HCT116 (cell line): ENCODE data around the gene VPS37D.

Source experiments
- EZH2phosphoT487 ChIP-seq: fragments of 200-600 bp; IDR thresholded peaks from 2 replicates; pipeline ENCODE4 v1.6.1; 2018; ENCODE audit warnings: antibody characterized with exemption, borderline replicate concordance
- MAX ChIP-seq: IDR thresholded peaks from 2 replicates; pipeline ENCODE4 v1.6.1; 2012
- POLR2A ChIP-seq: IDR thresholded peaks from 2 replicates; pipeline ENCODE4 v1.7.0; 2011; ENCODE audit warnings: borderline replicate concordance; ENCODE audit not compliant: insufficient read depth, insufficient read length; ENCODE audit errors: extremely low read depth
- POLR2AphosphoS5 ChIP-seq: IDR thresholded peaks from 2 replicates; pipeline ENCODE4 v1.6.1; 2011; ENCODE audit warnings: mild to moderate bottlenecking, low read depth, low read length, moderate library complexity
- RAD21 ChIP-seq: IDR thresholded peaks from 2 replicates; pipeline ENCODE4 v1.6.1; 2012; ENCODE audit warnings: low read depth, mild to moderate bottlenecking
- SP1 ChIP-seq: IDR thresholded peaks from 2 replicates; pipeline ENCODE4 v1.6.1; 2012; ENCODE audit warnings: low read depth
- SRF ChIP-seq: IDR thresholded peaks from 2 replicates; pipeline ENCODE4 v1.6.1; 2012; ENCODE audit warnings: low read depth
- ZNF274 ChIP-seq: fragments of 200-500 bp; sonication (Bioruptor generic); IDR thresholded peaks from 2 replicates; pipeline ENCODE4 v1.6.1; 2014; ENCODE audit warnings: mild to moderate bottlenecking, low read depth, low read length, inconsistent platforms
- TF ChIP-seq, protein P1 (sequence below), 3 experiments: fragments of 200-600 bp in 1 of 3; sonication (generic) in 1 of 3; IDR thresholded peaks in 2 of 3; conservative IDR thresholded peaks in 1 of 3; 2 replicates each; pipeline ENCODE4 v1.5.1; 2012 to 2017; ENCODE audit warnings: low read depth in 2 of 3, low read length in 2 of 3, antibody characterized with exemption in 1 of 3, borderline replicate concordance in 1 of 3, control low read depth in 1 of 3, mild to moderate bottlenecking in 1 of 3, mixed read lengths in 1 of 3, mixed run types in 1 of 3, moderate library complexity in 1 of 3; ENCODE audit not compliant: insufficient read depth in 1 of 3

- TF ChIP-seq, protein P1, sequence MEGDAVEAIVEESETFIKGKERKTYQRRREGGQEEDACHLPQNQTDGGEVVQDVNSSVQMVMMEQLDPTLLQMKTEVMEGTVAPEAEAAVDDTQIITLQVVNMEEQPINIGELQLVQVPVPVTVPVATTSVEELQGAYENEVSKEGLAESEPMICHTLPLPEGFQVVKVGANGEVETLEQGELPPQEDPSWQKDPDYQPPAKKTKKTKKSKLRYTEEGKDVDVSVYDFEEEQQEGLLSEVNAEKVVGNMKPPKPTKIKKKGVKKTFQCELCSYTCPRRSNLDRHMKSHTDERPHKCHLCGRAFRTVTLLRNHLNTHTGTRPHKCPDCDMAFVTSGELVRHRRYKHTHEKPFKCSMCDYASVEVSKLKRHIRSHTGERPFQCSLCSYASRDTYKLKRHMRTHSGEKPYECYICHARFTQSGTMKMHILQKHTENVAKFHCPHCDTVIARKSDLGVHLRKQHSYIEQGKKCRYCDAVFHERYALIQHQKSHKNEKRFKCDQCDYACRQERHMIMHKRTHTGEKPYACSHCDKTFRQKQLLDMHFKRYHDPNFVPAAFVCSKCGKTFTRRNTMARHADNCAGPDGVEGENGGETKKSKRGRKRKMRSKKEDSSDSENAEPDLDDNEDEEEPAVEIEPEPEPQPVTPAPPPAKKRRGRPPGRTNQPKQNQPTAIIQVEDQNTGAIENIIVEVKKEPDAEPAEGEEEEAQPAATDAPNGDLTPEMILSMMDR (IDR thresholded peaks at IDR 0.05 in 2 of 3, conservative IDR thresholded peaks at IDR 0.05 in 1 of 3; ENCODE audit: borderline replicate concordance in 1 of 3, insufficient read depth in 1 of 3, low read depth in 2 of 3, low read length in 2 of 3), result no peak
- peak; percentile 90 for TF ChIP-seq POLR2A
- TF ChIP-seq MAX, result no peak
- TF ChIP-seq POLR2AphosphoS5, result peak; percentile 99
- no peak for TF ChIP-seq SRF
- TF ChIP-seq EZH2phosphoT487, result no peak
- no peak for TF ChIP-seq RAD21
- TF ChIP-seq ZNF274, result no peak
- no peak for TF ChIP-seq SP1
Measured at GRCh38 chr7:73623798-73624668, 43.6 kb upstream of the VPS37D start, which contains the start of gene MLXIPL.
